Brain pericyte (primary cell): ENCODE results near the gene KRTAP21-1.
"Not testable (repeated sequence)": the region's sequence is repeated elsewhere in the genome, so short reads cannot be mapped to it uniquely, and the experiment has no call there.

ENCODE experiments used
- DNase-seq: peaks from one replicate; pipeline ENCODE4 v3.0.0-alpha.2; 2012; ENCODE audit warnings: low read depth, low spot score

Gene KRTAP21-1

GRCh38 chr21:30755328-30755727, at the start of gene KRTAP21-1:
Gene KRTAP21-1 (minus strand): TSS chr21:30755428. CDS start chr21:30755378, 50 bp downstream.
- DNase-seq = not testable (repeated sequence)

DNA sequence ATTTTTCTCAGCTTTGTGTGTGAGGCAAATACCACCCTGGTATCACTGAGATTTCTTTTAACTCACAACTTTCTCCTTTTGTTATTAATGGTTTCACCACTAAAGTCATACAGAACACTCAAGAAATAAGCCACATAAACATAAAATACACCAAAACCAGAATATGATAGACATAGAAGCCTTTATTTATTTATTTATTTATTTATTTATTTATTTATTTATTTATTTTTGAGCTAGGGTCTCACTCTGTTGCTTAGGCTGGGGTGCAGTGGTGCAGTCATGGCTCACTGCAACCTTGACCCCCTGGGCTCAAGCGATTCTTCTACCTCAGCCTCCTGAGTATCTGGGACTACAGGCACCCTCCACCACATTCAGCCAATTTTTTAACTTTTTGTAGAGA, 45.4 kb upstream of the KRTAP21-1 start:
- no peak for DNase-seq

DNA sequence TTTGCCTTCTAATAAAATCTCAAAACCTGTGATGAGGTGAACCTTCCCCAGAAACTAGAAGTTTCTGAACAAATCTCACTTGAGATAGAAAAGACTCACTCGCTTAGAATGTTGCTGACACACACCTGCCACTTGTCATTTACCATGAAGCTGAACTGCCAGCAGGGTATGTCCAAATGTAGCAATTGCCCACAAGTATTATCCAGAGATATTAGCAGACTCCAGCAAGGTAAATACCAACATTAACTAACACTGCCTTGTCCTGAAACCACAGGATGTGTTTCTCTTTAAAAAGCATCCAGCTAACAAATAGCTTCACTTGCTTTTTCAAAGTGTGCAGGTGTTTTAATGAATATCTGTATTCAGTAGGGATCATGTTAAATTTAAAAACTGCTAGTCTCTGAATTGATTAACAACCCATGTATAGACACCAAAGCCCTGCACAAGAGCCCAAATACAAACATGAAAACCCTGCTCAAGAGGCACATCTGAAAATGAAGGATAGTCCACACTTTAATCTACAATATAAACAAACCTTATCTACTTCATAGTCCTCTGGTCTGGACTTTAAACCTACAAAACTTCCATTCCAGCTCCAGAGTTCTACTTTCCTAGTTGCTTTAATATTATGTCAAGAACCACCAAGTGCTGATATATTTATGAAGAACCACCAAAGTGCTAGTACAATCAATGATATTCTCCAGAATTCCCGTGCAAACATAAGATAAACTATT, 38.5 kb upstream of the KRTAP21-1 start:
- no peak for DNase-seq

GRCh38 chr21:30779249-30779648, 24.0 kb upstream of the KRTAP21-1 start:
- DNase-seq = no peak

DNA sequence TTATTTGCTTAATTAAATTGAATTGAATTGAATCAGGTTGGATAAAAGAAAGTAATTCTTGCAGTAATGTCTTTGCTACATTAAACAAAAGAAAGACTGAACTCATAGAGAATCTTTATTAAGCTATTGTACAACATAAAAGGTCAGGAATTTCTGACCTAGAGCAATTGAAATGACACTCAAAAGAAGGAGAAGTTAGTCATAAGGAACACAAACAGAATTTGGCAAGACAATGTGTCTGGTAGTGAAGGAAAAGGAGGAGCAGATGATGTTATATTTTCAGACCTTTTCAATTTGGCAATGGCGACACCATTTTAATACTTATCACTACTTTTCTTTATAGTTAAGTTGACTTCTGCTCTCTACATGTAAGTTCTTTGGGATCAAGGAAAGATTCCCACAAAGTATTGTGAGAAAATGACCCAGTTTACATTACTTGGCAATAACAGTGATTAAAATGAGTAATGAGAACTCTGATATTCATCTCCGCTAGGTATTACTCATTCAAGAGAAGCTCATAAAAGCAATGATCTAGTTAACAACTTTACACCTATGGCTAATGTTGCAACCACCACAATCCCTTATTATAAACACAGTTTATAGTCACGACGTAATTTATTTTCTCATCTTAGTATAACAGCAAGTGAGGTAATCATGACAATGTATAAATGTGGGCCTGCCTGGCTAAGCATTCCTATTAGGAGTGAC, 14.7 kb upstream of the KRTAP21-1 start:
- DNase-seq = no peak

GRCh38 chr21:30760776-30761175, 5.5 kb upstream of the KRTAP21-1 start:
- no peak for DNase-seq

DNA sequence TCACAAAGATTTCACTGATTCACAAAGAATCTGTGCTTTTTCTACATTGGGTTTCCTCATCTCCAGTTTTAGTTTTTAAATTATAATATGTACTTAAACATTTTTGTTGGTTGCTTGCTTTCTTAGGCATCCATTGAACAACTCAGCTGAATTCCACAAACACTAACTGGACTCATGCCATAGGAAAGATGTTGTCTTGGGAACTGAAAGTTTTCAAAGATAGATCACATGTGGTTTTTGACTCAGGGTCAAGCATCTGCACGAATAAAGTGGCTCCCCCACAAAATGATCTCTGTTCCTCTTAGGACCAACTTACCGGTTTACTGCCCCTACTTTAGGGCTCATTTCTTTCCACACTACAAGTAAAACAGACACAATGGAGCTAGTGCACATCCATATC, 3.1 kb upstream of the KRTAP21-1 start:
- no peak for DNase-seq

- DNase-seq = no peak
Measured at GRCh38 chr21:30747159-30747558, 8.1 kb downstream of the KRTAP21-1 start, which contains the start of gene KRTAP21-2. Gene KRTAP21-2 (minus strand): TSS chr21:30747259. CDS start chr21:30747202, 57 bp downstream.

DNA sequence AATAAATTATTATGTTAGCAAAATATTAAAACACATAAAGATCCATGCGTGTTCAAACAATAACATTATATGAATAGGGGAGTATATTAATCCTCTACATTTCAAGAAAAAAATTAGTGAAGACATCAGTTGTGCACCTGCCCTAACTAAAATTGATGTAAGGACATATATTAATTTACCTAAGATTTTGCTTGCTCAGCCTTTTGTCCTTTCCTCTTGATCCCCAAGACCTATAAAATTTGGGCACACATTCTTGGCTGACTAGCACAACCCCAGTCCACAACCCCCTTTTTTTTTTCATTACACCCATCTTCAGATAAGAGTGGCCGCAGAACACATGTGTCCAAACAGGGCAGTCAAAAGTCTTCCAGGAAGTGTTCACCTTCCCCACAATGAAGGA, 14.8 kb downstream of the KRTAP21-1 start:
- DNase-seq = no peak

GRCh38 chr21:30733026-30733425, 22.2 kb downstream of the KRTAP21-1 start:
- no peak for DNase-seq

DNA sequence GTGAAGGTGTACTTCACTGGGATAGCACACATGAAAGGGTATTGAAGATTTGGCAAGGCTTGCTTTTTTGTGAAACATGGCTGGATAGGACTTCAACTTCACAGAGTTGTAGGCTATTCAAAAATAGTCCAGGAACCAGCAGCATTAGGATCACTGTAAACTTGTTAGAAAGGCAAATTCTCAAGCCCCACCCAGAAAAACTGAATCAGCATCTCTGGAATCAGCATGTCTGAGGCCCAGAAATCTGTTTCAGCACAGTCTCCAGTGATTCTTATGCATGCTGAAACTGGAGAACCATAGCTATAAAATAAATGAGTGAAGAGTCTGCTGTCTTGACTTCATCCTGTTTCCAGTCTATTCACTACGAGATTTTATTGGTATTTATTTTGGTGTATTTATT, 28.5 kb downstream of the KRTAP21-1 start:
- no peak for DNase-seq

- DNase-seq = no peak
Measured at GRCh38 chr21:30719401-30719800, 35.8 kb downstream of the KRTAP21-1 start.

DNA sequence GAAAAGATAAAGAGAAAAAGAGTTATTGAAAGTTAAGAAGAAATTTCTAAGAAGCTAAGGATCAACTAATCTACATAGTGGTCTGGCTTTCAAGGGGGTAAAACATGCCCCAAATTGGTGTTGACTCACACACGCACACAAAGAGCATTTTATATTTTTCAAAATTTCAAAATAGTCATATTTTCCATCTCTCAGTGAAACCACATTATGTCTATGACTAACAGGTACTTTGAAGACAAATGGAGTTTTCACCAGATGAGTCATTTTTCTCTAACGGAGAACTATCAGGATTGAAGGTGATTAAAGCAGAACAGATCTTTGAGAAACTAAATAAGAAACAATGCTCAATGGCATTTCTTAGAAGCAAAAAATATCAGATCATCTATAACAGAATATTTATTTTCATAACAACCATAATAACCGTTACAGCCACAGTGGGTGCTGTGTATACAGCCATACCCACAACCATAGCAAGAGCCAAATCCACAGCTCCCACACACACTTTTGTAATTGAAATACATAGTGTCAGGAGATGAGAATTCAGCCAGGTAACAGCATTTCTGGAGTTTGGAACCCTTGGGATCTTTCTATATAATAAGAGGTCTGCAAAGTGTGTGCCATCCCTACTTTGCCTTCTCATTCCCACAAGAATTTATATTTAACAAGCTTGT, 36.9 kb downstream of the KRTAP21-1 start, which contains the start of gene KRTAP21-3:
TSS of gene KRTAP21-3 (minus strand) at position 539 of the 671 bp plus-strand sequence. CDS start at position 521, 18 bp downstream.
- no peak for DNase-seq

GRCh38 chr21:30717105-30717504, 38.1 kb downstream of the KRTAP21-1 start:
- DNase-seq = no peak

- DNase-seq = no peak
Measured at GRCh38 chr21:30714946-30715345, 40.3 kb downstream of the KRTAP21-1 start.

- DNase-seq = no peak
Measured at GRCh38 chr21:30714456-30714855, 40.8 kb downstream of the KRTAP21-1 start.

- no peak for DNase-seq
Measured at GRCh38 chr21:30713766-30714165, 41.5 kb downstream of the KRTAP21-1 start.

GRCh38 chr21:30710499-30710898, 44.7 kb downstream of the KRTAP21-1 start:
- no peak for DNase-seq

DNA sequence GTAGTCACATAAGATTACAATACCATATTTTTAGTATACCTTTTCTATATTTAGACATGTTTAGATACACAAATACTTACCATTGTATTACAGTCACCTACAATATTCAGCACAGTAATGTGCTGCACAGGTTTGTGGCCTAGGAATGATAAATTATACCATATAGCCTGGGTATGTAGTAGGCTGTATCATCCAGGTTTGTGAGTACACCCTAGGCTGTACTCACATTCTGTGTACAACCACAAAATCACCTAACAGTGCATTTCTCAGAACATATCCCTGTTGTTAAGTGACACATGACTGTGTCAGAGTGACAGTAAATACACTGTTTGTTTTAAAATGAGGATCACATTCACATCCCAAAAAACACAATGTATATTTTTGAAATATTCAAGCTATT, 47.8 kb downstream of the KRTAP21-1 start:
- no peak for DNase-seq
